CD4-positive, CD25-positive, alpha-beta regulatory T cell (primary cell): ENCODE data around the gene DICER1. TPM values are rescaled to one million over a fixed set of nuclear protein-coding genes. Genes with fewer than 3 reads are reported as not detected.

Experiments used
- ATAC-seq, 2 donors: fragments of 150-1000 bp; cut with Tn5 transposase; one replicate each; pipeline ENCODE4 v1.10.0; 2021; ENCODE audit warnings: low read depth in 2 of 2, moderate number of reproducible peaks in 2 of 2, moderate library complexity in 1 of 2
- DNase-seq, 3 donors: peaks; one replicate each; pipeline versions ENCODE4 v3.0.0 to v3.0.0-alpha.2; 2012 to 2022; ENCODE audit warnings: mixed read lengths in 1 of 3
- H3K27ac ChIP-seq: one replicate; pipeline ENCODE4 v1.7.0; 2013; ENCODE audit warnings: mild to moderate bottlenecking, low read length; ENCODE audit not compliant: insufficient read depth, poor library complexity, severe bottlenecking
- H3K27me3 ChIP-seq: one replicate; pipeline ENCODE4 v1.7.0; 2013; ENCODE audit warnings: low read length; ENCODE audit not compliant: control insufficient read depth, insufficient read depth
- H3K36me3 ChIP-seq: one replicate; pipeline ENCODE4 v1.7.0; 2013; ENCODE audit warnings: mild to moderate bottlenecking, low read length, moderate library complexity; ENCODE audit not compliant: control insufficient read depth, insufficient read depth
- H3K4me1 ChIP-seq: 2 replicates; pipeline ENCODE4 v1.7.0; 2013; ENCODE audit warnings: mild to moderate bottlenecking, low read length; ENCODE audit not compliant: insufficient read depth, control insufficient read depth, poor library complexity, severe bottlenecking
- H3K4me3 ChIP-seq: one replicate; pipeline ENCODE4 v1.7.0; 2013; ENCODE audit warnings: low read depth, mild to moderate bottlenecking, low read length, moderate library complexity
- H3K9me3 ChIP-seq, 2 experiments: 1 replicate in 1 of 2; 2 replicates in 1 of 2; pipeline ENCODE4 v1.7.0; 2013; ENCODE audit warnings: low read length in 2 of 2, mild to moderate bottlenecking in 1 of 2, moderate library complexity in 1 of 2; ENCODE audit not compliant: control insufficient read depth in 2 of 2
- H3K27ac Mint-ChIP-seq, 3 donors: one replicate each; pipeline ENCODE4 v1.8.0; 2020 to 2022; ENCODE audit warnings: mild to moderate bottlenecking in 3 of 3, mixed read lengths in 3 of 3, moderate library complexity in 2 of 3
- H3K27me3 Mint-ChIP-seq: one replicate; pipeline ENCODE4 v1.8.0; 2022; ENCODE audit warnings: mild to moderate bottlenecking, mixed read lengths
- H3K36me3 Mint-ChIP-seq: one replicate; pipeline ENCODE4 v1.8.0; 2020; ENCODE audit warnings: mixed read lengths
- H3K4me1 Mint-ChIP-seq, 4 donors: one replicate each; pipeline ENCODE4 v1.8.0; 2020 to 2022; ENCODE audit warnings: mixed read lengths in 4 of 4, mild to moderate bottlenecking in 1 of 4
- H3K4me3 Mint-ChIP-seq, 4 donors: one replicate each; pipeline ENCODE4 v1.8.0; 2020 to 2022; ENCODE audit warnings: mild to moderate bottlenecking in 4 of 4, mixed read lengths in 4 of 4, moderate library complexity in 3 of 4
- H3K9me3 Mint-ChIP-seq, 7 donors: one replicate each; pipeline ENCODE4 v1.8.0; 2020 to 2022; ENCODE audit warnings: mixed read lengths in 7 of 7, mild to moderate bottlenecking in 3 of 7, moderate library complexity in 2 of 7
- polyA plus RNA-seq, 4 donors: library from polyadenylated mRNA; unstranded; fragments of 300-500 nt; fragmentation: Illumina TruSeq; gene quantifications; one replicate each; pipeline ENCODE4 v1.2.3, GENCODE V29; 2021
- total RNA-seq: library from RNA; stranded (reverse); gene quantifications from one replicate; pipeline ENCODE4 v1.2.3, GENCODE V29; 2022

DICER1 gene
- total and polyA plus RNA-seq, 5 donors from 2014 or later, result 12.4 to 52.0 (median 13.1) TPM

GRCh38 chr14:95106971-95107370 lies 50.4 kb downstream of the DICER1 start:
- H3K4me1 ChIP-seq, result no peaks in the 10 kb centered on the region
- H3K27me3 Mint-ChIP-seq, result no peaks in the 10 kb centered on the region
- peaks cover 61% of the 10 kb centered on the region for H3K36me3 Mint-ChIP-seq
- H3K27me3 ChIP-seq, result no peaks in the 10 kb centered on the region
- peaks cover 2 to 7% (median 5%) of the 10 kb centered on the region in 4 donors for H3K4me1 Mint-ChIP-seq
- H3K4me3 Mint-ChIP-seq, result no peak overlapping the region
- no peak overlapping the region for H3K27ac ChIP-seq
- H3K9me3 Mint-ChIP-seq, result no peaks in the 10 kb centered on the region
- no peaks in the 10 kb centered on the region for H3K9me3 ChIP-seq
- no peak overlapping the region for H3K4me3 ChIP-seq
- peaks cover 96% of the 10 kb centered on the region for H3K36me3 ChIP-seq
- no peak overlapping the region for H3K27ac Mint-ChIP-seq
- no peak for DNase-seq
- no peak for ATAC-seq

GRCh38 chr14:95104911-95105310 lies 52.4 kb downstream of the DICER1 start:
- no peaks in the 10 kb centered on the region for H3K27me3 Mint-ChIP-seq
- H3K36me3 ChIP-seq, result peaks cover 92% of the 10 kb centered on the region
- DNase-seq, result no peak
- no peak overlapping the region for H3K4me3 Mint-ChIP-seq
- peaks cover 16 to 20% (median 19%) of the 10 kb centered on the region in 4 donors for H3K4me1 Mint-ChIP-seq
- no peak overlapping the region for H3K27ac ChIP-seq
- no peak for ATAC-seq
- H3K4me1 ChIP-seq, result no peaks in the 10 kb centered on the region
- H3K27ac Mint-ChIP-seq, result no peak overlapping the region
- peaks cover 65% of the 10 kb centered on the region for H3K36me3 Mint-ChIP-seq
- no peak overlapping the region for H3K4me3 ChIP-seq
- no peaks in the 10 kb centered on the region for H3K27me3 ChIP-seq
- no peaks in the 10 kb centered on the region for H3K9me3 Mint-ChIP-seq
- H3K9me3 ChIP-seq, result no peaks in the 10 kb centered on the region

DNA sequence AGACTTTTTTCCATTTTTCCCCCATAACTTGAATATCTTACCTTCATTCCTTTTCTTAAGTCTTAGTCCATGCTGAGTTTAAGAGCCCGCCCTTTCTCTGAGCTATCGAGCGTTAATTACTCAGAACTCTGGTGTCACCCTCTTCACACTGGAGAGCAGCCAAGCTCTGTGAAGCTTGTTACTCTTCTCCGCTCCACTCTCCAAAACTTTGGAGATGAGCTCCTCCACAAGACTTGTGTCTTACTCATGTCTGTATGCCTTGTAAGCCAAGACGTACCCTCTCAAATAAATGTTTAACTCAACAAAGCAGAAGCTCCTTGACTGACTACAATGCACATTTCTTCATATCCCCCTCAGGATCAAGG lies 54.7 kb downstream of the DICER1 start:
- no peak for ATAC-seq
- H3K27me3 ChIP-seq, result no peaks in the 10 kb centered on the region
- peaks cover 70% of the 10 kb centered on the region for H3K36me3 ChIP-seq
- Mint-ChIP-seq H3K4me1 (peaks cover 20 to 32% (median 24%) of the 10 kb centered on the region in 4 donors), H3K36me3 (peaks cover 62% of the 10 kb centered on the region), H3K27ac (peak overlapping the region in 1 of 3 donors; percentile 11), H3K27me3 (no peaks in the 10 kb centered on the region), H3K4me3 (no peak overlapping the region), H3K9me3 (no peaks in the 10 kb centered on the region)
- no peaks in the 10 kb centered on the region for H3K9me3 ChIP-seq
- no peak overlapping the region for H3K4me3 ChIP-seq
- no peak overlapping the region for H3K27ac ChIP-seq
- no peaks in the 10 kb centered on the region for H3K4me1 ChIP-seq
- no peak for DNase-seq

DNA sequence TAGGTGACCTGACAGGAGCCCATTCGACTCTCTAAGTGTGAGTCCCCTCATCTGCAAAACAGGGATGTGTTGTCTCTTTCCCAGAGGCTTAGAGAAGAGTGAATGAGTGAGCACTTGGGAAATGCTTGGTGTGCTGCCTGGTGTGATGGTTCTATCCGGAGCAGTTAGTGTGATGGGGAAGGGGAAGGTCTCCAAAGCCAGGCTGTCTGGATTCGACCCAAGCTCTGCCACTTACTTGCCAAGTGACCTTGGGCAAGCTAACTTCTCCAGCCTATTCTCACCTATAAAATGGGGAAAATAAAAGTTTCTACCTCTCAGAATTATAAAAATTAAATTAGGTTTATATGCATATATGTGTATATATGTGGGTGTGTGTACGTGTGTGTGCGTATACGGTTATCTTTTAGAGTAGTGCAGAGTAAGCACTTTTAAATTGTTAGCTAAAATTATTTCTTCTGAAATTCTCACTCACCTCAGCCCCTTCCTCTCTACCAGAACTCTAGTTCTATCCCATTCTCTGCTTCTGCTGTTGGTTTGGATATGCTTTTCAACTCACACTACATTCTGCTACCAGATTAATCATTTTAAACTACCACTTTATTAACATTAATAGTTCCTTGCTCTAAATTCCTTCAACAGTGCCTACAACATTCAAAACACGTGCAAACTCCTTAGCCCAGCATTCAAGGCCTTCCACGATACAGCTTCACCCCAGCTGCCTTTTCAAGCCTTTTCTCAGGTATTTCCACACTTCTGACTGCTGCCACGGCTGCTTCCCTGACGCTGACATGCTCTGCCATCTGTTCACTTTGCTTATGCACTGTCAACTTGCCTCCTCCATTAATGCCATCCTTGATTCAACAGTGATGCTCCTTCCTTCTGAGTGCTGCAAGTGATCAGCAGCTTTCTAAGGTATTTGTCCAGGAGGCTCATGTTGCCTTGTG lies 55.3 kb downstream of the DICER1 start:
- no peak overlapping the region for H3K27ac ChIP-seq
- Mint-ChIP-seq H3K4me1 (peaks cover 20 to 32% (median 25%) of the 10 kb centered on the region in 4 donors), H3K9me3 (no peaks in the 10 kb centered on the region), H3K27me3 (no peaks in the 10 kb centered on the region), H3K36me3 (peaks cover 60% of the 10 kb centered on the region), H3K4me3 (no peak overlapping the region), H3K27ac (peak overlapping the region in 2 of 3 donors; percentile 37 to 60)
- no peaks in the 10 kb centered on the region for H3K9me3 ChIP-seq
- H3K27me3 ChIP-seq, result no peaks in the 10 kb centered on the region
- H3K4me1 ChIP-seq, result no peaks in the 10 kb centered on the region
- peaks cover 67% of the 10 kb centered on the region for H3K36me3 ChIP-seq
- no peak for ATAC-seq
- DNase-seq, result no peak
- no peak overlapping the region for H3K4me3 ChIP-seq

GRCh38 chr14:95098984-95099599 lies 58.2 kb downstream of the DICER1 start:
- H3K36me3 ChIP-seq, result peaks cover 64% of the 10 kb centered on the region
- H3K4me1 ChIP-seq, result no peaks in the 10 kb centered on the region
- H3K4me3 ChIP-seq, result no peak overlapping the region
- no peaks in the 10 kb centered on the region for H3K27me3 Mint-ChIP-seq
- DNase-seq, result peak in 2 of 3 donors; percentile 12 to 59
- H3K9me3 ChIP-seq, result no peaks in the 10 kb centered on the region
- ATAC-seq, result no peak
- no peak overlapping the region for H3K27ac ChIP-seq
- no peak overlapping the region for H3K4me3 Mint-ChIP-seq
- no peak overlapping the region for H3K27ac Mint-ChIP-seq
- no peaks in the 10 kb centered on the region for H3K9me3 Mint-ChIP-seq
- H3K4me1 Mint-ChIP-seq, result peaks cover 20 to 32% (median 25%) of the 10 kb centered on the region in 4 donors
- no peaks in the 10 kb centered on the region for H3K27me3 ChIP-seq
- peaks cover 60% of the 10 kb centered on the region for H3K36me3 Mint-ChIP-seq

DNA sequence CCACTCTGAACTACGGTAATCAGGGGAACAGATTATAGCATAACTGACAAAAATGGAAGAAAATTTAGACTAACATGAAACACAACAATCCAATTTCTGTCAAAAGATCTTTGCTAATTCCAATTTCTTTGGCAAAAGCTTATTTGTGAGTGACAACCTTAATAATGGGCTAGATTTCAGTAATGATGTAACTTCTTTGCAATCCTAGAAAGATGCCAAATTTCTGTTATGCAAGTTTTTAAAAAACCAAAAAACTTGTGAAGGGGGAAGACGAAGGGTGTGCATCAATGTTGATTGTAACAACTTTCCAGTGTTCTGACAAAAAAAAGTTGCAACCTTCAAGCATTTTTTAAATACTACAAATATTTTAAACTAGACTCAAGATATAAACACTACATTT lies 59.9 kb downstream of the DICER1 start:
- no peak for ATAC-seq
- H3K36me3 ChIP-seq, result peaks cover 64% of the 10 kb centered on the region
- H3K27me3 Mint-ChIP-seq, result no peaks in the 10 kb centered on the region
- no peak overlapping the region for H3K4me3 ChIP-seq
- no peak overlapping the region for H3K4me3 Mint-ChIP-seq
- H3K4me1 Mint-ChIP-seq, result peaks cover 17 to 32% (median 22%) of the 10 kb centered on the region in 4 donors
- H3K27ac ChIP-seq, result no peak overlapping the region
- H3K4me1 ChIP-seq, result no peaks in the 10 kb centered on the region
- H3K27me3 ChIP-seq, result no peaks in the 10 kb centered on the region
- no peak for DNase-seq
- no peaks in the 10 kb centered on the region for H3K9me3 Mint-ChIP-seq
- no peaks in the 10 kb centered on the region for H3K9me3 ChIP-seq
- no peak overlapping the region for H3K27ac Mint-ChIP-seq
- peaks cover 58% of the 10 kb centered on the region for H3K36me3 Mint-ChIP-seq

GRCh38 chr14:95096476-95096875 lies 60.9 kb downstream of the DICER1 start:
- Histone ChIP-seq H3K4me3 (no peak overlapping the region), H3K27me3 (no peaks in the 10 kb centered on the region), H3K4me1 (no peaks in the 10 kb centered on the region), H3K27ac (no peak overlapping the region), H3K36me3 (peaks cover 64% of the 10 kb centered on the region), H3K9me3 (no peaks in the 10 kb centered on the region)
- no peak overlapping the region for H3K27ac Mint-ChIP-seq
- H3K27me3 Mint-ChIP-seq, result no peaks in the 10 kb centered on the region
- H3K4me1 Mint-ChIP-seq, result peaks cover 10 to 24% (median 17%) of the 10 kb centered on the region in 4 donors
- H3K36me3 Mint-ChIP-seq, result peaks cover 57% of the 10 kb centered on the region
- DNase-seq (no peak), ATAC-seq (no peak)
- no peak overlapping the region for H3K4me3 Mint-ChIP-seq
- H3K9me3 Mint-ChIP-seq, result no peaks in the 10 kb centered on the region
